ENCODE results near the gene FAM186B.

GRCh38 chr12:49548481-49548821 lies 57.0 kb downstream of the FAM186B start:
- no peak for TF ChIP-seq CTCF (IDR thresholded peaks at IDR 0.05)
- TF ChIP-seq NRF1 (IDR thresholded peaks at IDR 0.05; ENCODE audit: low read depth, low read length): no peak
